Spinal cord (tissue), 10 donors: Measurements from ENCODE around the gene NUDT4B. TPM values are rescaled to one million over a fixed set of nuclear protein-coding genes. Genes with fewer than 3 reads are reported as not detected.
"Not testable (repeated sequence)": the region's sequence is repeated elsewhere in the genome, so short reads cannot be mapped to it uniquely, and the experiment has no call there.

Experiments used
- DNase-seq, 6 donors: peaks; one replicate each; pipeline versions ENCODE4 v3.0.0 to v3.0.0-alpha.2; 2013 to 2015; ENCODE audit warnings: low spot score in 6 of 6, low read depth in 4 of 6
- H3K27ac ChIP-seq: one replicate; pipeline ENCODE4 v1.5.1; 2013; ENCODE audit warnings: low read depth, low read length, control low read depth
- H3K27me3 ChIP-seq: one replicate; pipeline ENCODE4 v1.6.1; 2013; ENCODE audit warnings: low read length; ENCODE audit not compliant: control insufficient read depth, insufficient read depth
- H3K36me3 ChIP-seq: one replicate; pipeline ENCODE4 v1.6.1; 2013; ENCODE audit warnings: low read length; ENCODE audit not compliant: control insufficient read depth, insufficient read depth
- H3K4me1 ChIP-seq: one replicate; pipeline ENCODE4 v1.6.1; 2013; ENCODE audit warnings: low read length; ENCODE audit not compliant: control insufficient read depth, insufficient read depth
- H3K4me3 ChIP-seq: one replicate; pipeline ENCODE4 v1.5.1; 2013; ENCODE audit warnings: low read depth, low read length, control low read depth
- H3K9me3 ChIP-seq: one replicate; pipeline ENCODE4 v1.6.1; 2013; ENCODE audit warnings: low read length; ENCODE audit not compliant: control insufficient read depth, insufficient read depth
- WGBS: methylation state at CpG from one replicate; pipeline ENCODE4 v1.1.5; 2013; ENCODE audit warnings: missing lambda C conversion rate; ENCODE audit not compliant: insufficient coverage; 5-methylcytosine and 5-hydroxymethylcytosine counted together
- polyA plus RNA-seq, 2 donors: library from polyadenylated mRNA; unstranded; fragments of 120-200 nt; gene quantifications; one replicate each; pipeline ENCODE4 v1.2.1, GENCODE V29; 2013; ENCODE audit not compliant: insufficient read length in 2 of 2
- small RNA-seq: library from RNA; depleted of rRNA; stranded (forward); fragments of <200 nt; gene quantifications from one replicate; pipeline ENCODE3, GENCODE V24; 2014; ENCODE audit warnings: low replicate concordance
- total RNA-seq, 2 donors: library from RNA; depleted of rRNA in 1 of 2; stranded (reverse); fragments of 120-200 nt in 1 of 2; fragments of >200 nt in 1 of 2; gene quantifications; one replicate each; pipeline versions ENCODE4 v1.2.3 to v1.2.4, GENCODE V29; 2013 to 2014
- donor health status: healthy.

NUDT4B gene
- total and polyA plus RNA-seq, 4 donors = 2.8 to 3.3 TPM; not detected in 2

GRCh38 chr1:148780404-148780803 is 31.8 kb downstream of the NUDT4B start:
- not testable (repeated sequence) for H3K27ac ChIP-seq, H3K4me1 ChIP-seq, H3K27me3 ChIP-seq, DNase-seq, H3K36me3 ChIP-seq, H3K9me3 ChIP-seq, H3K4me3 ChIP-seq
- WGBS = no CpG with 5 or more reads among the region's 1 CpG

GRCh38 chr1:148791543-148792099 is 43.0 kb downstream of the NUDT4B start:
- H3K4me1 ChIP-seq, H3K27me3 ChIP-seq, H3K27ac ChIP-seq, H3K9me3 ChIP-seq, H3K36me3 ChIP-seq, DNase-seq, H3K4me3 ChIP-seq: not testable (repeated sequence)
- no CpG with 5 or more reads among the region's 23 CpGs for WGBS

GRCh38 chr1:148793762-148794332 is 45.3 kb downstream of the NUDT4B start:
- not testable (repeated sequence) for H3K36me3 ChIP-seq, H3K4me1 ChIP-seq, H3K4me3 ChIP-seq, DNase-seq, H3K27ac ChIP-seq, H3K27me3 ChIP-seq, H3K9me3 ChIP-seq
- no CpG with 5 or more reads among the region's 4 CpGs for WGBS

Small RNAs within 50 kb of the gene (small RNA-seq; reads per million reads assigned to genes)
- gene RNU6-1171P = not detected

Other genes with a start within 250 kb of the NUDT4B start
- gene NBPF14, start 152.8 kb upstream of the NUDT4B start, total RNA-seq = 10 to 100 TPM; 24.8 to 26.8 TPM
- gene NBPF14, start 152.8 kb upstream of the NUDT4B start, polyA plus RNA-seq = 10 to 100 TPM; 10.7 to 13.2 TPM
- 100 to 1,000 TPM; 131 to 209 TPM for gene PDE4DIP, start 95.7 kb downstream of the NUDT4B start, total RNA-seq
- gene PDE4DIP, start 95.7 kb downstream of the NUDT4B start, polyA plus RNA-seq = 100 to 1,000 TPM; 220 to 249 TPM